HG03064 (cell line): ENCODE results near the gene SLC25A51.

Experiments used
- ATAC-seq: cut with Tn5 transposase; IDR thresholded peaks from one replicate; pipeline ENCODE4 v1.9.1; 2021; ENCODE audit warnings: low read depth; ENCODE audit not compliant: unreplicated experiment

The SLC25A51 gene

GRCh38 chr9:37937366-37937765 is 33.4 kb upstream of the SLC25A51 start:
- ATAC-seq: no peak

- no peak for ATAC-seq
Measured at GRCh38 chr9:37936965-37937364, 33.0 kb upstream of the SLC25A51 start.

- no peak for ATAC-seq
Measured at GRCh38 chr9:37936376-37936775, 32.4 kb upstream of the SLC25A51 start.

- ATAC-seq: no peak
Measured at GRCh38 chr9:37935096-37935495, 31.2 kb upstream of the SLC25A51 start.

- no peak for ATAC-seq
Measured at GRCh38 chr9:37931592-37931991, 27.7 kb upstream of the SLC25A51 start.

- ATAC-seq: no peak
Measured at GRCh38 chr9:37929441-37929895, 25.5 kb upstream of the SLC25A51 start.

- ATAC-seq: no peak
Measured at GRCh38 chr9:37928552-37929430, 24.9 kb upstream of the SLC25A51 start.

- no peak for ATAC-seq
Measured at GRCh38 chr9:37927601-37928551, 23.9 kb upstream of the SLC25A51 start.

GRCh38 chr9:37927132-37927531 is 23.2 kb upstream of the SLC25A51 start:
- no peak for ATAC-seq

GRCh38 chr9:37926737-37927118 is 22.8 kb upstream of the SLC25A51 start:
- ATAC-seq: no peak

GRCh38 chr9:37925786-37926736 is 22.1 kb upstream of the SLC25A51 start:
- no peak for ATAC-seq

- ATAC-seq: no peak
Measured at GRCh38 chr9:37925006-37925405, 21.1 kb upstream of the SLC25A51 start.

- ATAC-seq: no peak
Measured at GRCh38 chr9:37924538-37924937, 20.6 kb upstream of the SLC25A51 start.

GRCh38 chr9:37923796-37924427 is 20.0 kb upstream of the SLC25A51 start:
- no peak for ATAC-seq

- no peak for ATAC-seq
Measured at GRCh38 chr9:37923118-37923795, 19.3 kb upstream of the SLC25A51 start.

- no peak for ATAC-seq
Measured at GRCh38 chr9:37922363-37923117, 18.6 kb upstream of the SLC25A51 start.

- no peak for ATAC-seq
Measured at GRCh38 chr9:37921546-37922300, 17.8 kb upstream of the SLC25A51 start.

GRCh38 chr9:37921168-37921510 is 17.2 kb upstream of the SLC25A51 start:
- ATAC-seq: no peak
